GM18507 (cell line): ENCODE results near the gene HOMER2.
A peak's percentile ranks its signal among the peaks of the same experiment; 100 is the strongest.
"Not testable (repeated sequence)": the region's sequence is repeated elsewhere in the genome, so short reads cannot be mapped to it uniquely, and the experiment has no call there.

Experiments used
- DNase-seq: peaks from one replicate; pipeline ENCODE4 v3.0.0; 2011; ENCODE audit warnings: low read depth; ENCODE audit not compliant: insufficient read length; ENCODE audit errors: extremely low spot score
- FAIRE-seq: peaks from 2 replicates; lab custom pipeline; 2011; peaks lifted over from hg19 to GRCh38; lab: Jason Lieb, UNC

The HOMER2 gene

GRCh38 chr15:82873000-82873680 lies 79.4 kb downstream of the HOMER2 start:
- FAIRE-seq (no peak), DNase-seq (no peak)

DNA sequence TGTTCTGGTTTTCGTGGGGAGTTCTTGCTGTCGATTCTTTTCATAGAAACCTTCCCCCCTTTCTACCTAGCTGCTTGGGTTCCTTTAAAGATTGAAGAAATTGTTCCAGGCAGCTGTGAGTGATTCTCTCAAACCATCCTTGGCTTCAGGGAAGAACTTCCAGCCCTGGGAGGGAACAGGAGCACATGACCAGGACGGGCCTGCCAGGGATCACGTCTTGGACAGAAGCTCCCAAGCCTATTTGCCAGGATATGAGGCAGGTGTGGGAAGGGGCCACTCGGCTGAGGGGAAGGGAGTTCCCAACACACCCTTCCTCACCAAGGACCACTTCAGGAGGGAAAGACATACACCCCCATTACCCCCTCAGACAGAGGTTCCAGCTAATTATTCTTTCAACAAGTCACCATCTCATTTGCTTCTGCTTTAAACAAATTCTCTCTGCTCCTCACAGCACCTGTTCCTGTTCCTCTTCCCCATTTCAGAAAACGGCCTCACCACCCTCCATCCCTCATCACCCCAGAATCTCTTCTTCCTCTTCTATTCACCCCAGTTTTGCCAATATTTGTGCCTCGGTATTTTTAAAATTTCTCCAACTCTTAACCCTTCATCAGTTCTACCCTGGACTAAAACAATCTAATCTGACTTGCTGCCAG lies 80.6 kb downstream of the HOMER2 start:
- no peak for DNase-seq
- no peak for FAIRE-seq

- no peak for DNase-seq
- FAIRE-seq, result no peak
These were observed 81.2 kb downstream of the HOMER2 start for GRCh38 chr15:82871358-82871757.

DNA sequence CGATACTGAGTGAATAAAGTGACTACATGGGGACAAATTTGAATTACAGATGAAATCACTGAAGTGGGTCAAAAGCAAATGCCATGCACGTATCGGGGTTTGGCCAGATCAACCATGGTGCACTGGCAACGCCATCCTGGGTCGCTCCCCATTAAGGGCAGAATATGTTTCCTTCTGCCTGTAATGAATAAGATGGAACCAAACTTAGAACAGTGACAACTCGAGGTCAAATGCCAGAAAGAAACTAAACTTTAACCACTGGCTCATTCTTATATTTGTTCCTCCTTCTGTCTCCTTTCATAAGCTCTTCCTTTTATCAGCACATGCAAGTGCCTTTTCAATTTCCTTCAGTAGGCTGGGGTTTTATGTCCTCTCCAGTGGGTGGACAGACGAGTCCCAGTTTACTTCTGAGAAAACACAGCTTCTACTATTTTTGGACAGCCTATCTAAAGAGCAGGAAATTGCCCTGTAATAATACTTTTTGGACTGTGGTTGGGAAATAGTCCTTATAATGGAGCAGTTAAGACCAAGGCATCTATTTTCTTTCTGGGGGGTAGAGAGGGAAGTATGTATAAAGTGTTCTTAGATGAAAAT lies 81.7 kb downstream of the HOMER2 start:
- FAIRE-seq (no peak), DNase-seq (no peak)

- not testable (repeated sequence) for DNase-seq, FAIRE-seq
These were observed 86.5 kb downstream of the HOMER2 start for GRCh38 chr15:82865981-82866380.

DNA sequence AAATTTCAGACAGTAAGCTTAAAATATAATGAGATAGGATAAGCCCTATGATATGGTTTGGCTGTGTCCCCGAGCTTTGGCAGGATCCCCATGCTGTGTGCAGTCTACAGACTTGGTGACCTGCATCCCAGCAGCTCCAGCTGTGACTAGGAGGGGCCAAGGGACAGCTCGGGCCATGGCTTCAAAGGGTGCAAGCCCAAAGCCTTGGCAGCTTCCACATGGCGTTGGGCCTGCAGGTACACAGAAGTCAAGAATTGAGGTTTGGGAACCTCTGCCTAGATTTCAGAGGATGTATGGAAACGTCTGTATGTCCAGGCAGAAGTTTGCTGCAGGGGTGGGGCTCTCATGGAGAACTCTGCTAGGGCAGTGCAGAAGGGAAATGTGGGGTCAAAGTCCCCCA lies 86.9 kb downstream of the HOMER2 start:
- FAIRE-seq, DNase-seq: not testable (repeated sequence)

DNA sequence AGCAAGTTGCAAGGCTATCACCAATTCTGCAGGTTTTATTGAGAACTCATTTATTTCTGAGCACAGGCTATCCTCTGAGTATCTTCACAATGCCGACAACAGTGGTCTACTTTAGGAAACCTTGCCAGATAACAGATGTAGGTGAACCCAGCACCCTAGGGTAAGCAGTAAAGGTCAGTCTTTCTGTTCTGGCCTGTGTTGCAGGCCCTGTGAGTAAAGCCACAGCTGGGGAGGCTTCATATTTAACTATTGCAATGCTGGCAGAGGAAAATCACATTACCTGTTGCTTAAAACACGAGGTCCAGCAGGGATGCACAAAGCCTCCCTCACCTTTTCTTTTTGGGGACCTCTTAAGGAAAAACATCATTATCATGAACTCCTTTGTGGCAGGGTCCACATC lies 87.6 kb downstream of the HOMER2 start:
- FAIRE-seq, result no peak

GRCh38 chr15:82862886-82863285 lies 89.6 kb downstream of the HOMER2 start:
- no peak for FAIRE-seq
- no peak for DNase-seq

More for the DNA sequence above, 87.6 kb downstream of the HOMER2 start:
- no peak for DNase-seq

DNA sequence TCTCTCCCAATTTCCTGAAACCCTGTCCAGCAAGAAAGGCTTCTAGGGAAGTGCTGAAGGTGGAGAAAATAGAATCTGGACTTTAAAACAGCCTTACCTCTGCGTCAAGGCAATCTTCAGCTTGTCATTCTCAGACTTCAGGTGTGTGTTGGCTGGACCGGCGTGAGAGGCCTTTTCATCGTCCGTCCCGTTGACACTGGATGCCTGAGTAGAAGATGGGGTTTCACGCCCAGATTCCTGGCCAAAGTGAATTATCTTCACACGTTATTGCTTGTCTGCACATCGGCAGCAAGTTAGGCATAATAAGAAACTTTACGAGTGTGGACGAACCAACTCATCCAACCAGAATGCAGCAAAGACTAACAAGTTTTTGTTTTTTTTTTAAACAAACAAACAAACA lies 93.6 kb downstream of the HOMER2 start:
- no peak for DNase-seq
- no peak for FAIRE-seq

DNA sequence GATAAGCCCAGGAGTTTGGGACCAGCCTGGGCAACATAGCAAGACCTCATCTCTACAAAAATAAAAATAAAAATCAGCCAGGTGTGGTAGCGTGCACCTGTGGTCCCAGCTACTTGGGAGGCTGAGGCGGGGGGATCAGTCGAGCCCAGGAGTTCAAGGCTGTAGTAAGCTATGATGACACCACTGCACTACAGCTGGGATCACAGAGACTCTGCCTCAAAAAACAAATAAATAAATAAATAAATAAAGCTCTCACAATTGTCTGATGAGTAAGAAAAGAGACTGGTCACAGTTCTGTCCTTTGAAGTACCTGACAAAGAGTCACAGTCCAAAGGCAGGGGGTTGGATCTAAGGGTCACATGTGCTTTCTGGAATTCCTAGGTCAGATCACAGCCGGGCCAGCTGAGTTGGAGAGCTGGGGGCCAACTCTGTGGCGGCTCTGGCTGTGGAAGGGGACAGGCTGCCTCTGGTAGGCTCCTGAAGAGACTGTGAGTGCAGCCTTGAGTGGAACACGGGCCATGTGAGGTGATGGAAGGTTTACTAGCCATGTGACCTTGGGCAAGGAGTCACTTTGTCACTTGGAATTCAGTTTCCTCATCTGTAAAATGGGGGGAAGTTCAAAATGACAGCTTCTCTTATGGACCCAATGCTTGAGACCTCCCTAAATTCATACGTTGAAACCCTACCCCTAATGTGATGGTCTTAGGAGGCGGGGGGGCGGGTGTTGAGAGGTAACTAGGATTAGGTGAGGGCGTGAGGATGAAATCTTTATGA lies 95.9 kb downstream of the HOMER2 start:
- DNase-seq, result no peak

DNA sequence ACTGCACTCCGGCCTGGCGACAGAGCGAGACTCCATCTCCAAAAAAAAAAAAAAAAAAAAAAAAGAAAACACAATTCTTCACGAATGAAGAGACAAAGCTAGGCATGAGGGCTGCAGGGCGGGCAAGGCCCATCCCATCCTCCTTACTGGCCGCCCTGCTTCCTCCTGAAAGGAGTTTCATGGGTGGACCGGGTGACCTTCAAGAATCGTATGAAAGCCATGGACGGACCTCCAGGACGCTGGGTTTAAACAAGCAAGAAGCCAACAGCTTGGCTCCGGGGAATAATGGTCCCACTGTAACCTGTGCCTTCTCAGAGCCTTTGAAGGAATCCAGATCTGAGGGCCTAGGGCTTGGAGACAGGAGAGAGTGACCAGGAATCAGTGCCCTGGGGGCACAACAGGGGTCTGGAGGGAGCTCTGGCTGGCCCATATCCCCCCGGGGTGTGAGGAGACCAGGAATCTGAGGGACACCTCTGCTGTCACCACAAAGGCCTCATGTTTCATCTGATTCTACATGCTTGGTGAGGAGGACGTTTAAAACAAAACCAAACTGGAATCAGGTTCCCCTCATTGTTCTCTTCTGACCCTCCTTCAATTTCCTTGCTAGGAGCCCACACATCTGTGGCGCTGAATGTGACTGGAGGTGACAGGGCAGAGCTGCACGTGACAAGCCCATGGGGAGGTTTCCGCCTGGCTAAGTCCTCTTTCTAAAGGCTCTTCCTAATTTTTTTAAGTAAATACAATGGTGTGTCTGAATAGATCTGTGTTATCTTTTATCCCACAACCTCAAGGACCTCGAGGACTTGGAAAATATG lies 97.0 kb downstream of the HOMER2 start:
- DNase-seq (no peak), FAIRE-seq (no peak)

More for the DNA sequence above, 95.9 kb downstream of the HOMER2 start:
- no peak for FAIRE-seq

DNA sequence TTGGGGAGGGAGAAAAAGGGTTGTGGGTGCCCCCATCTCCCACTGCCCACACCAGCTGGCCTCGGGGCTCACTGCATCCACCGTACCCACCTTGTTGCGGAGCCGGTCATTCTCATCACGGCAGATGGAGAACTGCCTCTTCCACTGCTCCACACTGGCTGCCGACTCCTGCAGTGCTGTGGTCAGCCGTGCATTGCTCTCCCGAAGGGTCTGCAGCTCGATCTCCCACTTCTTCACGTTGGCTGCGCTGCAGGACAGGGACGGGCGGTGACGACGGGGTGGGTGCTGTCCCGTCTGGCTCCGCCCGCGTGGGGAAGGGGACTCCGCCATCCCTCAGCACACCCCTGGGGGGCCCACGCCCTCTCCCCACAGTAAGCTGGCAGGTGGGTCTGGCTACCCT lies 98.0 kb downstream of the HOMER2 start:
- DNase-seq, result no peak

DNA sequence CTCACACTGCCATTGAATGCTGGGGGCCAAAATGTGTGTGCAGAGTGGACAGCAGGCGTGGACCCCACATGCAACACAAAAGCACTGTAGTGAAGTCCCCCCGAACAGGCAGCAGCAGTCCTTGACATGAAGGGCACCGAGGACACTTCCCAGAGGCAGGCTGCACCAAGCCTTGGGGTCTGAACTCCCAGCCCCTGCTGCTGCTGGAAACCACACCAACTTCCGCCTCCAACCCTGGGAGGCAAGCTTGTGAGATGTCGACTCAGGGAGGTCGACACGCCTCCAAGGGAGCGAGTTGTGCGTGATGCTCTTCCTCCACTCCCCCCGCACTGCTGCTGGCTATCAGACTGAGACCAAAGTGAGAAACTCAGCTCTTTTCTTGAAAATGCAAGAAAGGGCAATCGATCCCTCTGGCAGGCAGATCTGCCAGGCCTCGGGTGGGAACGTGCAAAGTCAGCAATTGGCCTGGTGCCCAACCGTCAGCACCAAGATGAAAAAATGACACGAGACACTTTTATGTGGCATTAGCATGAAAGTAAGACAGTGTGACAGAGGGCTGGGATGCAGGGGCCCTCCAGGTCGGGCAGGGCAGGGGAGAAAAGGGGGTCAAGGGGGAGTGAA lies 99.5 kb downstream of the HOMER2 start:
- DNase-seq (no peak), FAIRE-seq (no peak)

More for the DNA sequence above, 98.0 kb downstream of the HOMER2 start:
- FAIRE-seq, result no peak

- FAIRE-seq, result no peak
- no peak for DNase-seq
These were observed 100.5 kb downstream of the HOMER2 start for GRCh38 chr15:82851981-82852511.

- no peak for DNase-seq
- no peak for FAIRE-seq
These were observed 101.1 kb downstream of the HOMER2 start for GRCh38 chr15:82851306-82851850.

DNA sequence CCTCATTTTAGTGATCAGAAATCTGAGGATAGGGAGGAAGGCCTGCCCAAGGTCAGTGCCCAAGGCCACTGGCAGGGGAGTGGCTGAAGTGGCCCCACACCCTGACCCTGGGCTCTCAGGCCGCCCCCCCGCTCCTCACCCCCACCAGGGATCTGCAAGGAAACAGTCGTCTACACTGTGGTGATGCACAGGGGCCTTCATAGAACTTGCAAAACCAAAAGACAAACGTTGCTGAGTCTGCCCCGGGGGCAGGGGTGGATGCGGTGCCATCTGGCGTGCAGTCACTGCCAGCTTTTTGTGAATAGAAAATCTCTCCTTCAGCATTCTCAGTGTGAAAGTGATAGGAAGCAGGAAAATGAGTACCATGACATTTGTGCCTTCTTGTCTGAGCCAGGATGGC lies 101.8 kb downstream of the HOMER2 start:
- FAIRE-seq (no peak), DNase-seq (no peak)

- DNase-seq (no peak), FAIRE-seq (peak; percentile 75)
These were observed 102.7 kb downstream of the HOMER2 start for GRCh38 chr15:82849556-82850512.
